ENCODE measurements around the gene CACNA1D.

GRCh38 chr3:53815651-53816050 is 321.2 kb downstream of the CACNA1D start:
- TF ChIP-seq POLR2AphosphoS5 (IDR thresholded peaks at IDR 0.05; ENCODE audit: borderline replicate concordance, low read depth, low read length), result no peak
- TF ChIP-seq EZH2 (IDR thresholded peaks at IDR 0.05), result no peak
